ENCODE data around the gene ZNF367. TPM values are rescaled to one million over a fixed set of nuclear protein-coding genes. Genes with fewer than 3 reads are reported as not detected.

The ZNF367 gene
- total and polyA plus RNA-seq, 2 donors (not counting 1 experiment from before 2014, with no cell fraction given), result 1.3 to 2.2 TPM

- Mint-ChIP-seq H3K27me3 (peaks cover 3% of the 10 kb centered on the region), H3K4me1 (peaks cover 20% of the 10 kb centered on the region), H3K27ac (no peak overlapping the region), H3K9me3 (ENCODE audit: insufficient read depth) (no peaks in the 10 kb centered on the region), H3K4me3 (no peak overlapping the region)
- DNase-seq (no peak), ATAC-seq (ENCODE audit: low read depth) (no peak)
- peaks cover 15 to 22% of the 10 kb centered on the region in 2 donors for H3K4me1 ChIP-seq (ENCODE audit: control insufficient read depth in 2 of 2, insufficient read depth in 2 of 2, low read length in 2 of 2)
- H3K27ac ChIP-seq (ENCODE audit: low read length in 2 of 2), result no peak overlapping the region
- ChIA-PET CTCF (interaction anchor here (1.1 kb wide), 1 partner anchor 17 kb away, joined by 3 read pairs; no protein-coding TSS in a partner anchor), POLR2A (no interaction called here)
- WGBS (ENCODE audit: insufficient coverage), result 95% methylated on average over 4 of the region's 6 CpGs
- H3K9ac ChIP-seq (ENCODE audit: low read length), result no peak overlapping the region
- H2AFZ ChIP-seq (ENCODE audit: insufficient read depth, low read depth, low read length, poor library complexity, severe bottlenecking), result no peak overlapping the region
- no peaks in the 10 kb centered on the region for H3K27me3 ChIP-seq (replicated peaks in 1 of 4; ENCODE audit: control extremely low read depth in 1 of 4, control insufficient read depth in 3 of 4, insufficient read depth in 4 of 4, low read length in 3 of 4)
- H3K4me2 ChIP-seq (replicated peaks; ENCODE audit: low read depth, low read length, poor library complexity, severe bottlenecking), result no peak overlapping the region
- H3K79me2 ChIP-seq (ENCODE audit: control insufficient read depth, insufficient read depth, low read length), result no peaks in the 10 kb centered on the region
- H3K4me3 ChIP-seq (ENCODE audit: control extremely low read depth in 1 of 5, extremely low read depth in 1 of 5, insufficient read depth in 1 of 5, low read depth in 2 of 5, low read length in 4 of 5), result no peak overlapping the region
- H3K36me3 ChIP-seq (replicated peaks in 1 of 2; ENCODE audit: control extremely low read depth in 1 of 2, control insufficient read depth in 1 of 2, extremely low read depth in 1 of 2, insufficient read depth in 2 of 2, low read length in 1 of 2), result no peaks in the 10 kb centered on the region
- no peak for TF ChIP-seq EZH2 (IDR thresholded peaks at IDR 0.05; ENCODE audit: borderline replicate concordance, insufficient read depth, low read depth, low read length, poor library complexity, severe bottlenecking)
- no peak for TF ChIP-seq CTCF (IDR thresholded peaks at IDR 0.05)
- intact Hi-C loops (cut with micrococcal nuclease), result no loop called here
- H4K20me1 ChIP-seq (ENCODE audit: control insufficient read depth, insufficient read depth, low read length, poor library complexity, severe bottlenecking), result no peaks in the 10 kb centered on the region
- no peaks in the 10 kb centered on the region for H3K9me3 ChIP-seq (ENCODE audit: control extremely low read depth in 1 of 3, control insufficient read depth in 2 of 3, insufficient read depth in 1 of 3, low read length in 2 of 3)
Observed at GRCh38 chr9:96423985-96424336, 5.8 kb upstream of the ZNF367 start.

- intact Hi-C loops (cut with micrococcal nuclease), result no loop called here
- peaks cover 3% of the 10 kb centered on the region for H3K27me3 Mint-ChIP-seq
- POLR2A ChIA-PET, result no interaction called here
- Histone ChIP-seq H4K20me1 (ENCODE audit: control insufficient read depth, insufficient read depth, low read length, poor library complexity, severe bottlenecking) (no peaks in the 10 kb centered on the region), H3K4me1 (ENCODE audit: control insufficient read depth in 2 of 2, insufficient read depth in 2 of 2, low read length in 2 of 2) (peaks cover 15 to 22% of the 10 kb centered on the region in 2 donors), H3K27ac (ENCODE audit: low read length in 2 of 2) (no peak overlapping the region), H2AFZ (ENCODE audit: insufficient read depth, low read depth, low read length, poor library complexity, severe bottlenecking) (no peak overlapping the region), H3K79me2 (ENCODE audit: control insufficient read depth, insufficient read depth, low read length) (no peaks in the 10 kb centered on the region), H3K36me3 (replicated peaks in 1 of 2; ENCODE audit: control extremely low read depth in 1 of 2, control insufficient read depth in 1 of 2, extremely low read depth in 1 of 2, insufficient read depth in 2 of 2, low read length in 1 of 2) (no peaks in the 10 kb centered on the region), H3K27me3 (replicated peaks in 1 of 4; ENCODE audit: control extremely low read depth in 1 of 4, control insufficient read depth in 3 of 4, insufficient read depth in 4 of 4, low read length in 3 of 4) (no peaks in the 10 kb centered on the region), H3K4me2 (replicated peaks; ENCODE audit: low read depth, low read length, poor library complexity, severe bottlenecking) (no peak overlapping the region), H3K9ac (ENCODE audit: low read length) (no peak overlapping the region), H3K9me3 (ENCODE audit: control extremely low read depth in 1 of 3, control insufficient read depth in 2 of 3, insufficient read depth in 1 of 3, low read length in 2 of 3) (no peaks in the 10 kb centered on the region), H3K4me3 (ENCODE audit: control extremely low read depth in 1 of 5, extremely low read depth in 1 of 5, insufficient read depth in 1 of 5, low read depth in 2 of 5, low read length in 4 of 5) (no peak overlapping the region)
- ATAC-seq (ENCODE audit: low read depth) (no peak), DNase-seq (no peak)
- peaks cover 20% of the 10 kb centered on the region for H3K4me1 Mint-ChIP-seq
- H3K27ac Mint-ChIP-seq, result no peak overlapping the region
- WGBS (ENCODE audit: insufficient coverage), result 85% methylated on average over 5 of the region's 8 CpGs
- no peak overlapping the region for H3K4me3 Mint-ChIP-seq
- TF ChIP-seq CTCF (IDR thresholded peaks at IDR 0.05) (no peak), EZH2 (IDR thresholded peaks at IDR 0.05; ENCODE audit: borderline replicate concordance, insufficient read depth, low read depth, low read length, poor library complexity, severe bottlenecking) (no peak)
- CTCF ChIA-PET, result interaction anchor here (1.5 kb wide), 1 partner anchor 26 kb away, joined by 4 read pairs; the partner anchor contains the start of gene HABP4
- no peaks in the 10 kb centered on the region for H3K9me3 Mint-ChIP-seq (ENCODE audit: insufficient read depth)
Observed at GRCh38 chr9:96423322-96423984, 5.3 kb upstream of the ZNF367 start.

Measured in B cell (primary cell).